Measurements from ENCODE around the gene TRAF7. TPM values are rescaled to one million over a fixed set of nuclear protein-coding genes. Genes with fewer than 3 reads are reported as not detected.

Gene TRAF7
- total and polyA plus RNA-seq, 2 of the 13 experiments (the other 11 are each of a cell fraction or from before 2014, with no cell fraction given): 47.9 to 65.6 TPM

DNA sequence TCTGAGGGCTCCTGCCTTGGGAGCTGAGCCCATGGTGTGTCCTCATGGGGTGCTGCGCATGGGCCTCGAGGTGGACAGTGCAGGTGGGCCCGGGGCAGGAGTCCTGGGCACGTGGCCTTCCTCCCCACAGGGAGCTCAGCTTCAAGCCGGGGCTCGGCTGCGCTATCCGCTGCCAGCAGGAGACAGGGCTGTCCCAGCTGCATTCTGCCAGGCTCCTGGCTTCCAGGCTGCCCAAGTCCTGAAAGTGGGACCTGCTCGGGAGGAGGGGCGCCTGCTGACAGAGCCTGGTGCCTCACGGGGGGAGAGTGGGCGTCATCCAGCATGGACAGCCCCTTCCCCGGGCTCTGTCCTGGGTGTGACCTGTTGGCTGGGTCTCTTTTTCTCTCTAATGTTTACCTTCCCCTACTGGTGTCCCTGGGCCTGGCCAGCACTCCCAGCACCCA, 7.1 kb downstream of the TRAF7 start:
- Histone ChIP-seq H3K4me2 (ENCODE audit: low read depth, low read length) (peak overlapping the region; percentile 80), H3K27me3 (ENCODE audit: control insufficient read depth in 1 of 2, insufficient read depth in 2 of 2, low read length in 2 of 2) (no peaks in the 10 kb centered on the region), H3K36me3 (replicated peaks in 1 of 2; ENCODE audit: control insufficient read depth in 1 of 2, insufficient read depth in 2 of 2, low read length in 2 of 2) (peaks cover 9 to 18% of the 10 kb centered on the region in 2 experiments; a peak in 3 of 5 replicates), H3K27ac (ENCODE audit: extremely low read length, insufficient read depth, low read length) (peak overlapping the region; percentile 75), H2AFZ (ENCODE audit: low read length) (no peak overlapping the region), H3K79me2 (ENCODE audit: insufficient read depth, low read length) (peaks cover 42% of the 10 kb centered on the region), H3K4me3 (replicated peaks in 1 of 3; ENCODE audit: insufficient read depth in 1 of 3, low read depth in 2 of 3, low read length in 3 of 3) (peak overlapping the region in 2 of 3 experiments; percentile 45 to 60; a peak in 4 of 6 replicates), H3K4me1 (ENCODE audit: insufficient read depth, low read length) (peaks cover 80% of the 10 kb centered on the region), H3K9ac (ENCODE audit: insufficient read depth, low read depth, low read length) (peak overlapping the region; percentile 65), H4K20me1 (ENCODE audit: insufficient read depth, low read length) (peaks cover 30% of the 10 kb centered on the region), H3K9me3 (ENCODE audit: low read length) (no peaks in the 10 kb centered on the region)
- ChIA-PET POLR2A (interaction anchor here (0.7 to 3.4 kb wide), 8 partner anchors 9 to 219 kb away, joined by 3 to 36 read pairs (median 3); partner anchors contain the start of genes ECI1, MSRB1, PGP and RPS2), CTCF (ENCODE audit: low intra/inter-chr PET ratio, low total read pairs) (no interaction called here)
- in situ Hi-C loops (cut with HindIII; ENCODE audit: extremely low pct_ligation_motif_present, low pct_unique_long_range_greater_than_20kb) (no loop called here), intact Hi-C loops (cut with micrococcal nuclease; ENCODE audit: unreplicated experiment) (loop anchor here (5.0 kb wide), 1 partner anchor 35 kb away; the partner anchor contains the start of gene CASKIN1)
- DNase-seq (ENCODE audit: low spot score): peak; percentile 62
- peak; percentile 49 for ATAC-seq
- BruUV-seq (replicated peaks): no TSS peak
- no CpG with 5 or more reads among the region's 13 CpGs for WGBS (ENCODE audit: low lambda C conversion rate)
- FAIRE-seq: no peak
- TF ChIP-seq ARID2 (CRISPR knock-in tag; IDR thresholded peaks at IDR 0.05; ENCODE audit: borderline replicate concordance): 0 out of 2 replicates have a peak, but pooled peaks have one; percentile 13
- TF ChIP-seq TAF1 (CRISPR knock-in tag; IDR thresholded peaks at IDR 0.05): 0 out of 2 replicates have a peak, but pooled peaks have one; percentile 2
- no peak for TF ChIP-seq MIER3 (CRISPR knock-in tag; IDR thresholded peaks at IDR 0.05; ENCODE audit: borderline replicate concordance)
- TF ChIP-seq DR1 (CRISPR knock-in tag; IDR thresholded peaks at IDR 0.05): peak; percentile 23; the same call in 1 of the 2 replicates
- TF ChIP-seq HOXA3 (CRISPR knock-in tag; IDR thresholded peaks at IDR 0.05): peak; percentile 50; the same call in 1 of the 2 replicates
- TF ChIP-seq FOXA1 (IDR thresholded peaks at IDR 0.05): no peak
- TF ChIP-seq FOXA1 (CRISPR knock-in tag; IDR thresholded peaks at IDR 0.05): 0 out of 2 replicates have a peak, but pooled peaks have one; percentile 2
- TF ChIP-seq, protein P1, sequence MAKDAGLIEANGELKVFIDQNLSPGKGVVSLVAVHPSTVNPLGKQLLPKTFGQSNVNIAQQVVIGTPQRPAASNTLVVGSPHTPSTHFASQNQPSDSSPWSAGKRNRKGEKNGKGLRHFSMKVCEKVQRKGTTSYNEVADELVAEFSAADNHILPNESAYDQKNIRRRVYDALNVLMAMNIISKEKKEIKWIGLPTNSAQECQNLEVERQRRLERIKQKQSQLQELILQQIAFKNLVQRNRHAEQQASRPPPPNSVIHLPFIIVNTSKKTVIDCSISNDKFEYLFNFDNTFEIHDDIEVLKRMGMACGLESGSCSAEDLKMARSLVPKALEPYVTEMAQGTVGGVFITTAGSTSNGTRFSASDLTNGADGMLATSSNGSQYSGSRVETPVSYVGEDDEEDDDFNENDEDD (CRISPR knock-in tag; IDR thresholded peaks at IDR 0.05; ENCODE audit: borderline replicate concordance): 0 out of 2 replicates have a peak, but pooled peaks have one; percentile 25
- 0 out of 2 replicates have a peak, but pooled peaks have one; percentile 4 for TF ChIP-seq YEATS2 (CRISPR knock-in tag; IDR thresholded peaks at IDR 0.05; ENCODE audit: borderline replicate concordance)
- peak; percentile 23; the same call in 1 of the 2 replicates for TF ChIP-seq ZBTB7B (CRISPR knock-in tag; IDR thresholded peaks at IDR 0.05)
- TF ChIP-seq, protein P2, sequence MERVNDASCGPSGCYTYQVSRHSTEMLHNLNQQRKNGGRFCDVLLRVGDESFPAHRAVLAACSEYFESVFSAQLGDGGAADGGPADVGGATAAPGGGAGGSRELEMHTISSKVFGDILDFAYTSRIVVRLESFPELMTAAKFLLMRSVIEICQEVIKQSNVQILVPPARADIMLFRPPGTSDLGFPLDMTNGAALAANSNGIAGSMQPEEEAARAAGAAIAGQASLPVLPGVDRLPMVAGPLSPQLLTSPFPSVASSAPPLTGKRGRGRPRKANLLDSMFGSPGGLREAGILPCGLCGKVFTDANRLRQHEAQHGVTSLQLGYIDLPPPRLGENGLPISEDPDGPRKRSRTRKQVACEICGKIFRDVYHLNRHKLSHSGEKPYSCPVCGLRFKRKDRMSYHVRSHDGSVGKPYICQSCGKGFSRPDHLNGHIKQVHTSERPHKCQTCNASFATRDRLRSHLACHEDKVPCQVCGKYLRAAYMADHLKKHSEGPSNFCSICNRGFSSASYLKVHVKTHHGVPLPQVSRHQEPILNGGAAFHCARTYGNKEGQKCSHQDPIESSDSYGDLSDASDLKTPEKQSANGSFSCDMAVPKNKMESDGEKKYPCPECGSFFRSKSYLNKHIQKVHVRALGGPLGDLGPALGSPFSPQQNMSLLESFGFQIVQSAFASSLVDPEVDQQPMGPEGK (CRISPR knock-in tag; IDR thresholded peaks at IDR 0.05): peak; percentile 34
- TF ChIP-seq ZNF550 (CRISPR knock-in tag; IDR thresholded peaks at IDR 0.05; ENCODE audit: borderline replicate concordance): 0 out of 2 replicates have a peak, but pooled peaks have one; percentile 45
- TF ChIP-seq FOXJ3 (CRISPR knock-in tag; IDR thresholded peaks at IDR 0.05; ENCODE audit: borderline replicate concordance): 0 out of 2 replicates have a peak, but pooled peaks have one; percentile 30
- TF ChIP-seq, protein P3, sequence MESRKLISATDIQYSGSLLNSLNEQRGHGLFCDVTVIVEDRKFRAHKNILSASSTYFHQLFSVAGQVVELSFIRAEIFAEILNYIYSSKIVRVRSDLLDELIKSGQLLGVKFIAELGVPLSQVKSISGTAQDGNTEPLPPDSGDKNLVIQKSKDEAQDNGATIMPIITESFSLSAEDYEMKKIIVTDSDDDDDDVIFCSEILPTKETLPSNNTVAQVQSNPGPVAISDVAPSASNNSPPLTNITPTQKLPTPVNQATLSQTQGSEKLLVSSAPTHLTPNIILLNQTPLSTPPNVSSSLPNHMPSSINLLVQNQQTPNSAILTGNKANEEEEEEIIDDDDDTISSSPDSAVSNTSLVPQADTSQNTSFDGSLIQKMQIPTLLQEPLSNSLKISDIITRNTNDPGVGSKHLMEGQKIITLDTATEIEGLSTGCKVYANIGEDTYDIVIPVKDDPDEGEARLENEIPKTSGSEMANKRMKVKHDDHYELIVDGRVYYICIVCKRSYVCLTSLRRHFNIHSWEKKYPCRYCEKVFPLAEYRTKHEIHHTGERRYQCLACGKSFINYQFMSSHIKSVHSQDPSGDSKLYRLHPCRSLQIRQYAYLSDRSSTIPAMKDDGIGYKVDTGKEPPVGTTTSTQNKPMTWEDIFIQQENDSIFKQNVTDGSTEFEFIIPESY (CRISPR knock-in tag; IDR thresholded peaks at IDR 0.05): peak; percentile 100
- TF ChIP-seq, protein P4, sequence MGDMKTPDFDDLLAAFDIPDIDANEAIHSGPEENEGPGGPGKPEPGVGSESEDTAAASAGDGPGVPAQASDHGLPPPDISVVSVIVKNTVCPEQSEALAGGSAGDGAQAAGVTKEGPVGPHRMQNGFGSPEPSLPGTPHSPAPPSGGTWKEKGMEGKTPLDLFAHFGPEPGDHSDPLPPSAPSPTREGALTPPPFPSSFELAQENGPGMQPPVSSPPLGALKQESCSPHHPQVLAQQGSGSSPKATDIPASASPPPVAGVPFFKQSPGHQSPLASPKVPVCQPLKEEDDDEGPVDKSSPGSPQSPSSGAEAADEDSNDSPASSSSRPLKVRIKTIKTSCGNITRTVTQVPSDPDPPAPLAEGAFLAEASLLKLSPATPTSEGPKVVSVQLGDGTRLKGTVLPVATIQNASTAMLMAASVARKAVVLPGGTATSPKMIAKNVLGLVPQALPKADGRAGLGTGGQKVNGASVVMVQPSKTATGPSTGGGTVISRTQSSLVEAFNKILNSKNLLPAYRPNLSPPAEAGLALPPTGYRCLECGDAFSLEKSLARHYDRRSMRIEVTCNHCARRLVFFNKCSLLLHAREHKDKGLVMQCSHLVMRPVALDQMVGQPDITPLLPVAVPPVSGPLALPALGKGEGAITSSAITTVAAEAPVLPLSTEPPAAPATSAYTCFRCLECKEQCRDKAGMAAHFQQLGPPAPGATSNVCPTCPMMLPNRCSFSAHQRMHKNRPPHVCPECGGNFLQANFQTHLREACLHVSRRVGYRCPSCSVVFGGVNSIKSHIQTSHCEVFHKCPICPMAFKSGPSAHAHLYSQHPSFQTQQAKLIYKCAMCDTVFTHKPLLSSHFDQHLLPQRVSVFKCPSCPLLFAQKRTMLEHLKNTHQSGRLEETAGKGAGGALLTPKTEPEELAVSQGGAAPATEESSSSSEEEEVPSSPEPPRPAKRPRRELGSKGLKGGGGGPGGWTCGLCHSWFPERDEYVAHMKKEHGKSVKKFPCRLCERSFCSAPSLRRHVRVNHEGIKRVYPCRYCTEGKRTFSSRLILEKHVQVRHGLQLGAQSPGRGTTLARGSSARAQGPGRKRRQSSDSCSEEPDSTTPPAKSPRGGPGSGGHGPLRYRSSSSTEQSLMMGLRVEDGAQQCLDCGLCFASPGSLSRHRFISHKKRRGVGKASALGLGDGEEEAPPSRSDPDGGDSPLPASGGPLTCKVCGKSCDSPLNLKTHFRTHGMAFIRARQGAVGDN (CRISPR knock-in tag; IDR thresholded peaks at IDR 0.05): peak; percentile 29; the same call in 1 of the 2 replicates
